Lung microvascular endothelial cell (primary cell): ENCODE measurements around the gene POLR3C. TPM values are rescaled to one million over a fixed set of nuclear protein-coding genes. Genes with fewer than 3 reads are reported as not detected.

Experiments used
- total RNA-seq: library from RNA; depleted of rRNA; stranded (reverse); fragments of >200 nt; gene quantifications from 2 replicates; pipeline ENCODE4 v1.2.1, GENCODE V29; 2014

The POLR3C gene
- total RNA-seq, 1 donor from 2014 or later, result 19.4 TPM

Other genes with a start within 250 kb of the POLR3C start
- 13.7 and 17.9 TPM in 2 replicates for gene GPR89A, start 216.2 kb upstream of the POLR3C start, total RNA-seq
- gene PDZK1, start 116.8 kb upstream of the POLR3C start, total RNA-seq, result not detected in 2 replicates
- not detected in 2 replicates for gene CD160, start 104.7 kb upstream of the POLR3C start, total RNA-seq
- 9.5 and 9.8 TPM in 2 replicates for gene RNF115, start 105 bp upstream of the POLR3C start, total RNA-seq
- 2.4 and 3.1 TPM in 2 replicates for gene NUDT17, start 21.4 kb downstream of the POLR3C start, total RNA-seq
- gene PIAS3, start 34.9 kb downstream of the POLR3C start, total RNA-seq, result 4.1 and 4.8 TPM in 2 replicates
- under 0.01 and 0.22 TPM in 2 replicates for gene ANKRD35, start 61.7 kb downstream of the POLR3C start, total RNA-seq
- 0.79 and 6.1 TPM in 2 replicates for gene ITGA10, start 85.8 kb downstream of the POLR3C start, total RNA-seq
- 24.8 and 31.9 TPM in 2 replicates for gene PEX11B, start 94.5 kb downstream of the POLR3C start, total RNA-seq
- gene RBM8A, start 103.3 kb downstream of the POLR3C start, total RNA-seq, result 71.7 and 77.8 TPM in 2 replicates
- gene LIX1L, start 133.8 kb downstream of the POLR3C start, total RNA-seq, result 18.1 and 21.8 TPM in 2 replicates
- under 0.01 TPM in 1 of 2 replicates, not detected in the other for gene ANKRD34A, start 140.4 kb downstream of the POLR3C start, total RNA-seq
- 12.9 and 14.9 TPM in 2 replicates for gene POLR3GL, start 140.5 kb downstream of the POLR3C start, total RNA-seq
- 65.4 and 81.9 TPM in 2 replicates for gene TXNIP, start 172.4 kb downstream of the POLR3C start, total RNA-seq
- not detected in 2 replicates for gene HJV, start 197.5 kb downstream of the POLR3C start, total RNA-seq